Ecto neural progenitor cell (in vitro differentiated cells): Measurements from ENCODE around the gene HCN3.
A peak's percentile ranks its signal among the peaks of the same experiment; 100 is the strongest.
"Not testable (repeated sequence)": the region's sequence is repeated elsewhere in the genome, so short reads cannot be mapped to it uniquely, and the experiment has no call there.

Experiments
- DNase-seq: peaks from one replicate; pipeline ENCODE4 v3.0.0-alpha.2; 2018; ENCODE audit warnings: low spot score

HCN3 gene

GRCh38 chr1:155284476-155284875, 7.2 kb downstream of the HCN3 start:
- no peak for DNase-seq

GRCh38 chr1:155285063-155285462, 7.8 kb downstream of the HCN3 start:
- no peak for DNase-seq

- no peak for DNase-seq
Observed at GRCh38 chr1:155285631-155286044, 8.4 kb downstream of the HCN3 start.

GRCh38 chr1:155286544-155286943, 9.3 kb downstream of the HCN3 start:
- no peak for DNase-seq

- DNase-seq = no peak
Observed at GRCh38 chr1:155287987-155288543, 10.8 kb downstream of the HCN3 start.

- DNase-seq = not testable (repeated sequence)
Observed at GRCh38 chr1:155291006-155291405, 13.7 kb downstream of the HCN3 start.

GRCh38 chr1:155293086-155293749, 16.0 kb downstream of the HCN3 start:
- DNase-seq = no peak

GRCh38 chr1:155294520-155295182, 17.4 kb downstream of the HCN3 start:
- DNase-seq = no peak

GRCh38 chr1:155295183-155295941, 18.1 kb downstream of the HCN3 start:
- no peak for DNase-seq

- DNase-seq = no peak
Observed at GRCh38 chr1:155295942-155296267, 18.6 kb downstream of the HCN3 start.

GRCh38 chr1:155296661-155297060, 19.4 kb downstream of the HCN3 start:
- DNase-seq = no peak

- DNase-seq = no peak
Observed at GRCh38 chr1:155297384-155297783, 20.1 kb downstream of the HCN3 start.

- no peak for DNase-seq
Observed at GRCh38 chr1:155300024-155300423, 22.8 kb downstream of the HCN3 start.

GRCh38 chr1:155300553-155301329, 23.5 kb downstream of the HCN3 start:
- no peak for DNase-seq

- DNase-seq = no peak
Observed at GRCh38 chr1:155301342-155301841, 24.1 kb downstream of the HCN3 start, which contains the start of gene PKLR. PKLR (minus strand) TSS chr1:155301438; CDS start chr1:155301395, 43 bp downstream.

GRCh38 chr1:155304558-155305063, 27.3 kb downstream of the HCN3 start:
- no peak for DNase-seq

- no peak for DNase-seq
Observed at GRCh38 chr1:155305881-155306391, 28.7 kb downstream of the HCN3 start.

- DNase-seq = no peak
Observed at GRCh38 chr1:155307247-155307740, 30.0 kb downstream of the HCN3 start.

GRCh38 chr1:155308493-155309422, 31.5 kb downstream of the HCN3 start, which contains the start of gene FDPS:
FDPS (plus strand) TSS chr1:155308866; CDS start chr1:155309790, 924 bp downstream.
- DNase-seq = peak; percentile 99
